GM15510 (cell line): Measurements from ENCODE around the gene LRP1-AS.

ENCODE experiments used
- POLR2A ChIP-seq: IDR thresholded peaks from 3 replicates; pipeline ENCODE4 v1.6.1; 2011; ENCODE audit warnings: borderline replicate concordance; ENCODE audit not compliant: insufficient read length; ENCODE audit errors: extremely low read depth

The LRP1-AS gene

GRCh38 chr12:57143454-57143853 lies 4.0 kb downstream of the LRP1-AS start:
- no peak for TF ChIP-seq POLR2A

DNA sequence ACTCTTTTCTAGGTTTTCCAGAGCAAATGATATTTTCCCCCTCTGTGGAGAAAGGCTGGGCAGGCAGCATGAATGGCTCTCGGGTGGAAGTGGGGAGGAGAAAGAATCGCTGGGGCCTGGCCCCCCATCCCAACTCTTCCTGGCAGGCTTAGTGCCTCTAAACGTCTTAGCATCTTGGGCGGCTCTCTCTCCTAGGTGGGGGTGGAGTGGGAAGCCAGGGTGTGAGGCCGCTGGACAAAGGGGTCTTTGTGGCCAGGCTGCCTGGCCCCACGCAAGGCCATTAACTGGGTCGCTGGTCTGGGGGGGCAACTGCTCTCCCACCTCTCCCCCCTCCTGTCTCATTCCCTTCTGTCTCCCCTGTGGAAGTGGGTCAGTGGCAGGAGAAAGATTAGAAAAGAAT lies 4.7 kb downstream of the LRP1-AS start:
- TF ChIP-seq POLR2A: no peak

DNA sequence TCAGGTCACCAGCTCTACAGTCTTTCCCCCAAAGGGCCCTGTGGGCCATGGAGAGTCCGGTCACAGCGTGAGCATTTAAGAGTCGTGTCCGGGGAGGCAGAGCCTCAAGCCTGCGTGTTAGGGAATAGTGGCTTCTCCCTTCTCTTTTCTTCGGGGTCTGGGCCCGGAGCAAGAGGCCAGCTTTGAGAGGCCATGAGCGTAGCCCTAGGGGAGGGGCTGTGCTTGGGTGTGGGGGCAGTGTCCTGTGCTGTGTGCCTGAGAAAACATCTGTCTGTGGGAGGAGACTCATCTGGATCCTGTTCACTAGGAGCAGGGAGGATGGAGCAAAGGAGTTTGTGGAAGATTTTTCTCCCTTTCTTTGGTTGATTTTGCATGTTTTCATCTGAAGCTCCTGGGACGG lies 5.3 kb downstream of the LRP1-AS start:
- TF ChIP-seq POLR2A: no peak

DNA sequence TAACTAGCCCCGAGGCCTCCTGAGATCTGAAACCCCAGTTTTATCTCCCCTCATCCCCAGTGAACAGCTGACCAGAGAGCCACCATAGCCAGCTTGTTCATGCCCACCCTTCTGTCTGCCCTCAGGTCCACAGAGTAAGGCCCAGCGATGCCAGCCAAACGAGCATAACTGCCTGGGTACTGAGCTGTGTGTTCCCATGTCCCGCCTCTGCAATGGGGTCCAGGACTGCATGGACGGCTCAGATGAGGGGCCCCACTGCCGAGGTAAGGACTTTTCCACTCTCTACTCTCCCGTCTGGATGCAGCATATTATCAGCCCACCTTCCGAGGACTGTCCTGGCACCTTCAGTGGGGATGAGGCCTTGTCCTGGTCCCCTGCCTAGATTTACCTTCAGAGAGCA lies 6.2 kb downstream of the LRP1-AS start:
- TF ChIP-seq POLR2A: no peak

GRCh38 chr12:57139796-57140649 lies 7.4 kb downstream of the LRP1-AS start:
- no peak for TF ChIP-seq POLR2A

- no peak for TF ChIP-seq POLR2A
Observed at GRCh38 chr12:57138526-57139272, 8.7 kb downstream of the LRP1-AS start.

DNA sequence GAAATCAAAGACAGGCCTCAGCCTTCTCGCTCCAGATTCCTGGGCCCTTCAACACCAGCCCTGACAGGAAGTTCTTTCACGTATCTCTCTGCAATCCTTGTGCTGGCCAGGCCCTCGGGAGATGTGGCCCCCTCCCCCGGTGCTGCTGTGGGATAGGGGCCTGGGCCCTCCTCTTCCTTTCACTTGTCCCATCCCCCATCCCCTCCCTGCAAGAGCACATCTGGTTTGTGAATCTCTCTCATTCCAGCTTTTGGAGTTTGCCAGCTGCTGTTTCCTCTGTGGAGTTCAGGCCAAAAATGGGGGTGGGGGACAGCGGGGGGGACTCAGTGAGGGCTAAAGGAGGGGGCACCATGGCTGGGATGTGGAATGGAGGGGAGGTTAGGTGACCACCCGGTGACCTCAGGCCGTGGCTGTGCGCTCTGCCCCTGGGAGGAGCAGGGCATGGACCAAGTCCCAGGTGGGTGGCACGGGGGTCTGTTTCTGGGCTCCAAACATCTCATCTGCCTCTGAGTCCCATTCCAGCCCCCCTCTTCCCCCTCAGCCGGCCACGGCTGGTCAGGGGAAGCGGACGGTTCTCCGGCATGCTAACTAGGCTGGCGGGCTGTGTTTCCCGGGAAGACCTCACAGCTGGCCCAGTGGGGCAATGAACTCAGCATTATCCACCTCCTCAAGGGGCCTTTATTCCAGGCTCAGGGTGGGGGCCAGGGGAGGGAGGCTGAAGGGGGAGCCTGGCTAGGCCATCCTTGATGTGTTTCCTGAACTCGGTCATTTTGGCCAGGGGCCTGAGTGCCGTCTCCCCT lies 11.7 kb downstream of the LRP1-AS start:
- no peak for TF ChIP-seq POLR2A

DNA sequence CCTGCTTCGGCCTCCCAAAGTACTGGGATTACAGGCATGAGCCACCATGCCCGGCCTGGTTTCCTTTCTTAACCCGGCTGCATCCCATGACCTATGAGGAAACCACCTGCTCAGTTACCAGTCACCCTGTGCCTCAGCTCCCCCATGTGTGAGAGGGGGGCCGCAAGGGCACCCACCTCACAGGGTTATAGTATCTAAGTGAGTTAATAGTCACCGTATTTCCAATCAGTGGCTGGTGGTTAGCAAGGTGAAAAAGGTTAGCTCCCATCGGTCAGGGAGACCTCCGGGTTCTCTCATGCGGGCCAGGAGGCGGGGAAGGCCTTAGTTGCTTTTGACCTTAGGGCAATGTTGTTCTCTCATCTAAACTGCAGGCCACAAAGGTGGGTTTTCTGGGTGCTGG lies 12.5 kb downstream of the LRP1-AS start:
- TF ChIP-seq POLR2A: no peak

GRCh38 chr12:57133916-57134315 lies 13.5 kb downstream of the LRP1-AS start:
- TF ChIP-seq POLR2A: no peak

GRCh38 chr12:57133013-57133569 lies 14.3 kb downstream of the LRP1-AS start:
- no peak for TF ChIP-seq POLR2A

DNA sequence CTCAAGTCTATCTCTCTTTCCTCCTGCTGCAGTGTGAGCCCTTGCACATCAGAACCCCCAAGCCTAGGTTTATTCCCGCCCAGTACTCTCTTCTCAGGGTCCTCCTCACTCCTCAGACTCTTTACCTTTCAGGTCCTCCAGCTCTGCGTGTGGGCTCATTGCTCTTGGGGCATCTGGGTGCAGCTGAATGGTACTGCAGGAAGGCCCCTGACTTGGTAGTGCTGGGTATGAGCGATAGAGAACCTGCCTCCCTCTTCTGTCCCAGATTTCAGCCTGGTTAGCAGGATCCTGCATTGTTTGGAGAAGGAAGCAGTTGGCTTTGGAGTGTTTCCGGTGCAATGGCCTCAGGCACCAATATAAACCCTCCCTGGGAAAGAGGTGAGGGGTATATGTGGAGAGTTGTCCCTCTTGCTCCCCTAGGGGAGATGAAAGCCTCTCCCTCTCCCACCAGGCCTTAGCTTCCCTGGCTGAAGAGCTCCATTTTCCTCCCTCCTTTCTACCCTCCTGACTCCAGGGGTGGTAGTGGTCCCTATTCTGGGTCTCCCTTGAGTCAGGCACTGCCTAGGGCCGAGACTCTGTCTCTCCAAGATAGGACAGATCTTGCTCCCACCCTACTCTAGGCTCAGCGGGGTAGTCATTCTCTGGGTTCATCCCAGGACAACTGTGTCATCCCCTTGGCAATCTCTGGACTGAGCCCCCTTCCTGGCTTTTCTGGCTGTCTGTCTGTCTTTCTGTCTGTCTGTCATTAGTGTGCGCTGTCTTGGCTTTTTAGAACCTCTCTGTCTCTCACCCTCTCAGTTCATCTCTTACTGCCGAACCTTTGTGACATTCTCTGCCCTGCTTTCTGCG lies 15.3 kb downstream of the LRP1-AS start:
- TF ChIP-seq POLR2A: no peak

GRCh38 chr12:57130941-57131340 lies 16.5 kb downstream of the LRP1-AS start:
- no peak for TF ChIP-seq POLR2A

DNA sequence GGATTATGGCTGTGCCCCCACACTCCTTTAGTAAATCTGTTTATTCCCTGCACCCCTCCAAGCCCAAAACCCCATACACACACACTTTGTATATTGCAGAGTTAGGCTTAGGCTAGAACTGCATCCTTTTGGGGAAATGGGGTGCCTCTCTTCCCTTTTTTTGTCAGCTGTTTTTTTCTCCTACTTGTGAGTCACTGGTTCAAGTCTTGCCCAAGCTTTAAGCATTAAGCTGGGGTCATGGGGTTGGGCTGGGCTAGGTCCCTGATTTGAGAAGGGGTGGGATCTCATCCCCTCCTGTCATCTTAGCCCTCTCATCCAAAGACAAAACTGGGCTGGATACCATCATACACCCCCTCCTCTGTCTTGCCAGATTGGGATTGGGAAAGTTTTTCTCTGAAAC lies 17.5 kb downstream of the LRP1-AS start:
- no peak for TF ChIP-seq POLR2A

GRCh38 chr12:57129321-57129842 lies 18.0 kb downstream of the LRP1-AS start:
- TF ChIP-seq POLR2A: no peak

- TF ChIP-seq POLR2A: no peak
Observed at GRCh38 chr12:57128519-57129247, 18.7 kb downstream of the LRP1-AS start.
